PFSK-1 (cell line): ENCODE measurements around the gene C4orf36.

Source experiments
- FOXP2 ChIP-seq: optimal IDR thresholded peaks from 2 replicates; pipeline ENCODE3; 2011; ENCODE audit warnings: borderline replicate concordance, control low read depth, inconsistent platforms; ENCODE audit not compliant: insufficient read depth; ENCODE audit errors: extremely low read length, extremely low read depth
- POLR2AphosphoS5 ChIP-seq: IDR thresholded peaks from 2 replicates; pipeline ENCODE4 v1.6.1; 2012; ENCODE audit warnings: low read depth, mild to moderate bottlenecking, control low read depth, low read length, moderate library complexity
- SIN3A ChIP-seq: IDR thresholded peaks from 2 replicates; pipeline ENCODE4 v1.6.1; 2012; ENCODE audit warnings: mild to moderate bottlenecking, low read length, moderate library complexity, borderline replicate concordance; ENCODE audit not compliant: insufficient read depth
- TAF1 ChIP-seq: IDR thresholded peaks from 2 replicates; pipeline ENCODE4 v1.6.1; 2012; ENCODE audit warnings: low read length, control low read depth, borderline replicate concordance; ENCODE audit not compliant: insufficient read depth
- TF ChIP-seq, protein P1 (sequence below), 2 experiments: IDR thresholded peaks; 2 replicates each; pipeline versions ENCODE4 v1.6.1 to v1.8.0; 2011 to 2012; ENCODE audit warnings: low read depth in 2 of 2, low read length in 2 of 2, control low read depth in 1 of 2, inconsistent platforms in 1 of 2, mild to moderate bottlenecking in 1 of 2, moderate library complexity in 1 of 2; ENCODE audit not compliant: insufficient read depth in 1 of 2

The C4orf36 gene

GRCh38 chr4:86901864-86902263 is 9.6 kb upstream of the C4orf36 start:
- TF ChIP-seq SIN3A (no peak), POLR2AphosphoS5 (no peak), TAF1 (no peak), FOXP2 (no peak)
- TF ChIP-seq, protein P1, sequence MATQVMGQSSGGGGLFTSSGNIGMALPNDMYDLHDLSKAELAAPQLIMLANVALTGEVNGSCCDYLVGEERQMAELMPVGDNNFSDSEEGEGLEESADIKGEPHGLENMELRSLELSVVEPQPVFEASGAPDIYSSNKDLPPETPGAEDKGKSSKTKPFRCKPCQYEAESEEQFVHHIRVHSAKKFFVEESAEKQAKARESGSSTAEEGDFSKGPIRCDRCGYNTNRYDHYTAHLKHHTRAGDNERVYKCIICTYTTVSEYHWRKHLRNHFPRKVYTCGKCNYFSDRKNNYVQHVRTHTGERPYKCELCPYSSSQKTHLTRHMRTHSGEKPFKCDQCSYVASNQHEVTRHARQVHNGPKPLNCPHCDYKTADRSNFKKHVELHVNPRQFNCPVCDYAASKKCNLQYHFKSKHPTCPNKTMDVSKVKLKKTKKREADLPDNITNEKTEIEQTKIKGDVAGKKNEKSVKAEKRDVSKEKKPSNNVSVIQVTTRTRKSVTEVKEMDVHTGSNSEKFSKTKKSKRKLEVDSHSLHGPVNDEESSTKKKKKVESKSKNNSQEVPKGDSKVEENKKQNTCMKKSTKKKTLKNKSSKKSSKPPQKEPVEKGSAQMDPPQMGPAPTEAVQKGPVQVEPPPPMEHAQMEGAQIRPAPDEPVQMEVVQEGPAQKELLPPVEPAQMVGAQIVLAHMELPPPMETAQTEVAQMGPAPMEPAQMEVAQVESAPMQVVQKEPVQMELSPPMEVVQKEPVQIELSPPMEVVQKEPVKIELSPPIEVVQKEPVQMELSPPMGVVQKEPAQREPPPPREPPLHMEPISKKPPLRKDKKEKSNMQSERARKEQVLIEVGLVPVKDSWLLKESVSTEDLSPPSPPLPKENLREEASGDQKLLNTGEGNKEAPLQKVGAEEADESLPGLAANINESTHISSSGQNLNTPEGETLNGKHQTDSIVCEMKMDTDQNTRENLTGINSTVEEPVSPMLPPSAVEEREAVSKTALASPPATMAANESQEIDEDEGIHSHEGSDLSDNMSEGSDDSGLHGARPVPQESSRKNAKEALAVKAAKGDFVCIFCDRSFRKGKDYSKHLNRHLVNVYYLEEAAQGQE (IDR thresholded peaks at IDR 0.05; ENCODE audit: insufficient read depth in 1 of 2, low read depth in 2 of 2, low read length in 2 of 2), result no peak

GRCh38 chr4:86898562-86898961 is 6.3 kb upstream of the C4orf36 start:
- TF ChIP-seq, protein P1 (IDR thresholded peaks at IDR 0.05; ENCODE audit: insufficient read depth in 1 of 2, low read depth in 2 of 2, low read length in 2 of 2), result no peak
- TF ChIP-seq FOXP2, result no peak
- no peak for TF ChIP-seq TAF1
- no peak for TF ChIP-seq SIN3A
- TF ChIP-seq POLR2AphosphoS5, result no peak

GRCh38 chr4:86896596-86896995 is 4.4 kb upstream of the C4orf36 start:
- TF ChIP-seq SIN3A (no peak), TAF1 (no peak)

DNA sequence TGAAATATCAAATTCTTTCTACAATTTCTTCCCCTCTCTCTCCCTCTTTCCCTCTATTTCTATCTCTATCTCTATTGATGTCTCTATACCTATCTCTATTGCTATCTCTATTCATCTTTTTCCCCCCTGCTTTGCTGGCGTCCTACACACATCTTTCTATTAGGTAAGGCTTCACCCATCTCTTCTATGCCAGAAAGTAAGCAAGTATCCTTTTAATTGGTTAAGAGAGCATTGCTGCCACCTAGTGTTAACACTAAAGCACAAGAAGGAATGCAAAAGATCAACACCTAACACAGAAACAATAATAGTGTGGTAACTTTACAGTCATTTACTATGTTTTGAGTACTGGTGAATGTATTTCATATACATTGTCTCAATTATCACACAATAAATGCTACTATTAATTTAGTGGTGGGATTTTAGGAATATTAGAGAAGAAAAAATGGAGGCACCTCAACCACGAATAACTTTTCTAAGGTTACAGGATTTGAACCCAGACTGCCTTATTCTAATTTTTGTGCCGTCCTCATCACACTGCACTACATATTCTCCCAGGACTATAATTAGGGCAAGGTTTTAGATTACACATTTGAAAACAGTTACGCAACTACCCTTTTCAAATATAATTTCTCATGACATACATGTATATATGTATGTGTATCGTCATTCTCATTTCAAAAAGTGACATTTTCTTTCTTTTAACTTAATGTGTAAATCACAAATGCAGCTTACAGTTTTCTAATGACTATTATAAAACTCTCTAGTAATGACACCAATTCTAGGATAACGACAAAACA is 3.7 kb upstream of the C4orf36 start:
- TF ChIP-seq POLR2AphosphoS5 (no peak), SIN3A (no peak), TAF1 (no peak), FOXP2 (no peak)
- TF ChIP-seq, protein P1 (IDR thresholded peaks at IDR 0.05; ENCODE audit: insufficient read depth in 1 of 2, low read depth in 2 of 2, low read length in 2 of 2), result no peak

DNA sequence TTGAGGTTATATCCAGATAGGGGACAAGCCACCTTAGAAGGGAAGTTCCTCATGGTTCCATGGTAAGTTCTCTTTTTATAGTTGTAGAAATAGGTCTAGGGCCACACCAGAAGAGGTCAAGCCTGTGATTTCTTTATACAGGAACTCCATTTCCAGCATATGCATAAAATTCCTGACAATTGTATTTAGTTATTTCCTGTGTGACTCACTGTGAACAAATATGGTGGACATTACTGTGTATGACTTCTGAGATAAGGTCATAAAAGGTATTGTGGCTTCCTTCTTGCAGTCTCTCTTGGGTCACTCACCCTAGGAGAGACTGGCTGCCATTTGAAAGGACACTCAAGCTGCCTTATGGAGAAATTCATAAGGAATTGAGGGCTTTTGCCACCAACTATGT is 2.2 kb upstream of the C4orf36 start:
- TF ChIP-seq FOXP2 (no peak), SIN3A (no peak), TAF1 (no peak), POLR2AphosphoS5 (no peak)
- TF ChIP-seq, protein P1 (IDR thresholded peaks at IDR 0.05; ENCODE audit: insufficient read depth in 1 of 2, low read depth in 2 of 2, low read length in 2 of 2), result no peak
